Activated naive CD8-positive, alpha-beta T cell treated with anti-CD3 and anti-CD28 coated beads, Interleukin-2, amount 10 ng/mL, durations not matched to agents 7 days and 5 days (primary cell): Measurements from ENCODE around the gene MPP7. TPM values are rescaled to one million over a fixed set of nuclear protein-coding genes. Genes with fewer than 3 reads are reported as not detected.
"Not testable (repeated sequence)": the region's sequence is repeated elsewhere in the genome, so short reads cannot be mapped to it uniquely, and the experiment has no call there.

Source experiments
- ATAC-seq: fragments of 150-1000 bp; cut with Tn5 transposase; one replicate; pipeline ENCODE4 v1.10.0; 2021; ENCODE audit warnings: low read depth, moderate library complexity
- POLR2A ChIA-PET: fragments of 350-600 bp; sonication (Branson Sonifier 250); formaldehyde crosslinking; loops from one replicate; lab custom pipeline; 2021; ENCODE audit warnings: antibody characterized with exemption; lab: Charles Lee
- DNase-seq: peaks from one replicate; pipeline ENCODE4 v3.0.0; 2021
- H3K27ac Mint-ChIP-seq: one replicate; pipeline ENCODE4 v1.8.0; 2022; ENCODE audit warnings: mild to moderate bottlenecking, mixed read lengths
- H3K27me3 Mint-ChIP-seq: one replicate; pipeline ENCODE4 v1.8.0; 2022; ENCODE audit warnings: mild to moderate bottlenecking, moderate library complexity, mixed read lengths
- H3K36me3 Mint-ChIP-seq: one replicate; pipeline ENCODE4 v1.8.0; 2021; ENCODE audit warnings: mild to moderate bottlenecking, mixed read lengths
- H3K4me1 Mint-ChIP-seq: one replicate; pipeline ENCODE4 v1.8.0; 2021; ENCODE audit warnings: mixed read lengths
- H3K4me3 Mint-ChIP-seq: one replicate; pipeline ENCODE4 v1.8.0; 2022; ENCODE audit warnings: mild to moderate bottlenecking, moderate library complexity, mixed read lengths
- H3K9me3 Mint-ChIP-seq: one replicate; pipeline ENCODE4 v1.8.0; 2021; ENCODE audit warnings: mixed read lengths
- total RNA-seq, 2 experiments: library from RNA; stranded (reverse); gene quantifications; one replicate each; pipeline ENCODE4 v1.2.3, GENCODE V29; 2021

The MPP7 gene
- total RNA-seq, 2 experiments from 2014 or later, result 23.4 to 24.2 TPM

- ATAC-seq, result no peak
- no peak for DNase-seq
- H3K9me3 Mint-ChIP-seq, result no peaks in the 10 kb centered on the region
- no peaks in the 10 kb centered on the region for H3K27me3 Mint-ChIP-seq
- POLR2A ChIA-PET, result interaction anchor here (1.9 kb wide), 1 partner anchor 12 kb away, joined by 4 read pairs; no protein-coding TSS in a partner anchor
- peaks cover 14% of the 10 kb centered on the region for H3K36me3 Mint-ChIP-seq
- peaks cover 1% of the 10 kb centered on the region for H3K4me1 Mint-ChIP-seq
- H3K27ac Mint-ChIP-seq, result no peak overlapping the region
- H3K4me3 Mint-ChIP-seq, result no peak overlapping the region
Measured at GRCh38 chr10:28320799-28321198, 17.9 kb upstream of the MPP7 start.

- H3K4me3 Mint-ChIP-seq, result no peak overlapping the region
- ATAC-seq (no peak), DNase-seq (no peak)
- H3K27ac Mint-ChIP-seq, result no peak overlapping the region
- H3K27me3 Mint-ChIP-seq, result no peaks in the 10 kb centered on the region
- H3K9me3 Mint-ChIP-seq, result no peaks in the 10 kb centered on the region
- H3K4me1 Mint-ChIP-seq, result peaks cover 4% of the 10 kb centered on the region
- POLR2A ChIA-PET, result interaction anchor here (1.1 kb wide), 1 partner anchor 17 kb away, joined by 3 read pairs; the partner anchor contains the start of gene MPP7
- peaks cover 13% of the 10 kb centered on the region for H3K36me3 Mint-ChIP-seq
Measured at GRCh38 chr10:28320090-28320489, 17.2 kb upstream of the MPP7 start.

- POLR2A ChIA-PET, H3K27ac Mint-ChIP-seq, H3K4me3 Mint-ChIP-seq, DNase-seq, H3K27me3 Mint-ChIP-seq, ATAC-seq, H3K9me3 Mint-ChIP-seq, H3K4me1 Mint-ChIP-seq: not testable (repeated sequence)
- H3K36me3 Mint-ChIP-seq, result peaks cover 10% of the 10 kb centered on the region
Measured at GRCh38 chr10:28319061-28319460, 16.2 kb upstream of the MPP7 start.

GRCh38 chr10:28318626-28319025 lies 15.8 kb upstream of the MPP7 start:
- Mint-ChIP-seq H3K9me3 (no peaks in the 10 kb centered on the region), H3K27me3 (no peaks in the 10 kb centered on the region), H3K4me3 (no peak overlapping the region), H3K36me3 (peaks cover 9% of the 10 kb centered on the region), H3K4me1 (peaks cover 4% of the 10 kb centered on the region), H3K27ac (no peak overlapping the region)
- POLR2A ChIA-PET, result no interaction called here
- DNase-seq (no peak), ATAC-seq (no peak)

GRCh38 chr10:28317760-28318159 lies 14.9 kb upstream of the MPP7 start:
- ATAC-seq, result no peak
- Mint-ChIP-seq H3K4me3 (no peak overlapping the region), H3K36me3 (peaks cover 9% of the 10 kb centered on the region), H3K4me1 (peaks cover 4% of the 10 kb centered on the region), H3K9me3 (no peaks in the 10 kb centered on the region), H3K27me3 (no peaks in the 10 kb centered on the region), H3K27ac (no peak overlapping the region)
- POLR2A ChIA-PET, result no interaction called here
- no peak for DNase-seq

- Mint-ChIP-seq H3K9me3 (no peaks in the 10 kb centered on the region), H3K27me3 (no peaks in the 10 kb centered on the region), H3K4me1 (peaks cover 3% of the 10 kb centered on the region), H3K36me3 (peaks cover 10% of the 10 kb centered on the region), H3K27ac (no peak overlapping the region), H3K4me3 (no peak overlapping the region)
- DNase-seq (no peak), ATAC-seq (no peak)
- POLR2A ChIA-PET, result interaction anchor here (0.6 kb wide), 1 partner anchor 73 kb away, joined by 3 read pairs; no protein-coding TSS in a partner anchor
Measured at GRCh38 chr10:28316696-28317095, 13.8 kb upstream of the MPP7 start.

- H3K36me3 Mint-ChIP-seq, result peaks cover 11% of the 10 kb centered on the region
- H3K4me1 Mint-ChIP-seq, result peaks cover 3% of the 10 kb centered on the region
- DNase-seq (no peak), ATAC-seq (no peak)
- no peaks in the 10 kb centered on the region for H3K9me3 Mint-ChIP-seq
- POLR2A ChIA-PET, result no interaction called here
- H3K27me3 Mint-ChIP-seq, result no peaks in the 10 kb centered on the region
- no peak overlapping the region for H3K27ac Mint-ChIP-seq
- H3K4me3 Mint-ChIP-seq, result no peak overlapping the region
Measured at GRCh38 chr10:28315140-28315539, 12.3 kb upstream of the MPP7 start.

GRCh38 chr10:28314211-28314610 lies 11.3 kb upstream of the MPP7 start:
- H3K27ac Mint-ChIP-seq, result no peak overlapping the region
- DNase-seq (no peak), ATAC-seq (no peak)
- H3K4me1 Mint-ChIP-seq, result peaks cover 5% of the 10 kb centered on the region
- no peak overlapping the region for H3K4me3 Mint-ChIP-seq
- POLR2A ChIA-PET, result no interaction called here
- H3K36me3 Mint-ChIP-seq, result peaks cover 8% of the 10 kb centered on the region
- no peaks in the 10 kb centered on the region for H3K9me3 Mint-ChIP-seq
- H3K27me3 Mint-ChIP-seq, result no peaks in the 10 kb centered on the region

- Mint-ChIP-seq H3K4me1 (peaks cover 7% of the 10 kb centered on the region), H3K27ac (no peak overlapping the region), H3K4me3 (no peak overlapping the region), H3K9me3 (no peaks in the 10 kb centered on the region), H3K27me3 (no peaks in the 10 kb centered on the region), H3K36me3 (peaks cover 6% of the 10 kb centered on the region)
- ATAC-seq, result no peak
- POLR2A ChIA-PET, result interaction anchor here (2.2 kb wide), 1 partner anchor 21 kb away, joined by 6 read pairs; no protein-coding TSS in a partner anchor
- no peak for DNase-seq
Measured at GRCh38 chr10:28312572-28312971, 9.7 kb upstream of the MPP7 start.

- DNase-seq (no peak), ATAC-seq (no peak)
- Mint-ChIP-seq H3K9me3 (no peaks in the 10 kb centered on the region), H3K4me3 (no peak overlapping the region), H3K27me3 (no peaks in the 10 kb centered on the region), H3K36me3 (peaks cover 6% of the 10 kb centered on the region), H3K27ac (no peak overlapping the region), H3K4me1 (peaks cover 7% of the 10 kb centered on the region)
- POLR2A ChIA-PET, result interaction anchor here (2.2 kb wide), 1 partner anchor 23 kb away, joined by 6 read pairs; no protein-coding TSS in a partner anchor
Measured at GRCh38 chr10:28311104-28311503, 8.2 kb upstream of the MPP7 start.

GRCh38 chr10:28307267-28307666 lies 4.4 kb upstream of the MPP7 start:
- peaks cover 16% of the 10 kb centered on the region for H3K27me3 Mint-ChIP-seq
- POLR2A ChIA-PET, result no interaction called here
- H3K27ac Mint-ChIP-seq, result no peak overlapping the region
- H3K36me3 Mint-ChIP-seq, result peaks cover 4% of the 10 kb centered on the region
- DNase-seq, result no peak
- no peak overlapping the region for H3K4me3 Mint-ChIP-seq
- H3K9me3 Mint-ChIP-seq, result no peaks in the 10 kb centered on the region
- no peak for ATAC-seq
- peaks cover 16% of the 10 kb centered on the region for H3K4me1 Mint-ChIP-seq

- peaks cover 2% of the 10 kb centered on the region for H3K36me3 Mint-ChIP-seq
- no peaks in the 10 kb centered on the region for H3K9me3 Mint-ChIP-seq
- POLR2A ChIA-PET, result no interaction called here
- H3K27ac Mint-ChIP-seq, result no peak overlapping the region
- no peak for ATAC-seq
- peaks cover 24% of the 10 kb centered on the region for H3K4me1 Mint-ChIP-seq
- H3K27me3 Mint-ChIP-seq, result peaks cover 16% of the 10 kb centered on the region
- no peak for DNase-seq
- no peak overlapping the region for H3K4me3 Mint-ChIP-seq
Measured at GRCh38 chr10:28305553-28305952, 2.7 kb upstream of the MPP7 start.

- H3K27ac Mint-ChIP-seq, result no peak overlapping the region
Measured at GRCh38 chr10:28304032-28304571, 1.2 kb upstream of the MPP7 start.

GRCh38 chr10:28302012-28302637 lies 739 bp downstream of the MPP7 start:
- POLR2A ChIA-PET, result interaction anchor here (0.9 to 4.1 kb wide), 8 partner anchors 26 to 153 kb away, joined by 3 to 105 read pairs (median 8); no protein-coding TSS in a partner anchor
- Mint-ChIP-seq H3K4me1 (peaks cover 35% of the 10 kb centered on the region), H3K9me3 (no peaks in the 10 kb centered on the region), H3K27me3 (peaks cover 16% of the 10 kb centered on the region), H3K36me3 (peaks cover 2% of the 10 kb centered on the region), H3K27ac (no peak overlapping the region), H3K4me3 (peak overlapping the region; percentile 85)
- DNase-seq, result no peak
- ATAC-seq, result no peak

More at GRCh38 chr10:28304032-28304571, 1.2 kb upstream of the MPP7 start:
- Mint-ChIP-seq H3K9me3 (no peaks in the 10 kb centered on the region), H3K27me3 (peaks cover 16% of the 10 kb centered on the region), H3K4me1 (peaks cover 29% of the 10 kb centered on the region), H3K4me3 (peak overlapping the region; percentile 91), H3K36me3 (peaks cover 2% of the 10 kb centered on the region)
- POLR2A ChIA-PET, result interaction anchor here (2.0 to 4.1 kb wide), 3 partner anchors 29 to 77 kb away, joined by 7 to 105 read pairs (median 52); no protein-coding TSS in a partner anchor
- ATAC-seq (no peak), DNase-seq (no peak)
